IMR-90 (cell line): ENCODE results near the gene MLH1. TPM values are rescaled to one million over a fixed set of nuclear protein-coding genes. Genes with fewer than 3 reads are reported as not detected.

Experiments
- ATAC-seq: fragments of 200-7000 bp; cut with Tn5 transposase; 2 replicates; pipeline ENCODE4 v1.9.1; 2020; ENCODE audit warnings: low read depth, mild to moderate bottlenecking, moderate library complexity
- BruUV-seq: library from RNA; stranded (reverse); fragments of 400-500 nt; replicated peaks from 2 replicates; lab custom pipeline; 2021; lab: Mats Ljungman, UMichigan
- CTCF ChIA-PET: fragments of 300-600 bp; formaldehyde crosslinking; extraction: SDS; loops from one replicate; lab custom pipeline; 2021; ENCODE audit warnings: antibody characterized with exemption; lab: Yijun Ruan, JAX
- POLR2A ChIA-PET: fragments of 300-600 bp; sonication (Branson Sonifier 250); formaldehyde crosslinking; loops from one replicate; lab custom pipeline; 2022; ENCODE audit warnings: antibody characterized with exemption; ENCODE audit not compliant: unreplicated experiment; lab: Charles Lee
- DNase-seq: peaks from one replicate; pipeline ENCODE4 v3.0.0; 2013
- H2AFZ ChIP-seq: replicated peaks from 2 replicates; pipeline ENCODE3; 2013; ENCODE audit warnings: low read length, mild to moderate bottlenecking; ENCODE audit not compliant: poor library complexity
- H2AK5ac ChIP-seq: 2 replicates; pipeline ENCODE4 v1.6.1; 2013; ENCODE audit warnings: low read depth, low read length, inconsistent platforms
- H2AK9ac ChIP-seq: replicated peaks from 2 replicates; pipeline ENCODE3; 2013; ENCODE audit warnings: mild to moderate bottlenecking, low read depth, low read length, moderate library complexity; ENCODE audit not compliant: poor library complexity
- H2BK120ac ChIP-seq: 2 replicates; pipeline ENCODE4 v1.6.1; 2013; ENCODE audit warnings: low read depth, low read length, inconsistent platforms
- H2BK15ac ChIP-seq: 3 replicates; pipeline ENCODE4 v1.6.1; 2013; ENCODE audit warnings: low read depth, low read length, inconsistent platforms
- H2BK20ac ChIP-seq: 2 replicates; pipeline ENCODE4 v1.6.1; 2013; ENCODE audit warnings: low read depth, mild to moderate bottlenecking, inconsistent platforms, low read length, moderate library complexity
- H2BK5ac ChIP-seq: 2 replicates; pipeline ENCODE4 v1.6.1; 2013; ENCODE audit warnings: mild to moderate bottlenecking, low read depth, low read length, inconsistent platforms; ENCODE audit not compliant: poor library complexity, severe bottlenecking
- H3K14ac ChIP-seq: replicated peaks from 2 replicates; pipeline ENCODE4 v1.6.1; 2013; ENCODE audit warnings: low read depth, low read length, inconsistent platforms
- H3K18ac ChIP-seq: 2 replicates; pipeline ENCODE4 v1.6.1; 2013; ENCODE audit warnings: low read depth, low read length, control low read depth
- H3K23ac ChIP-seq: 2 replicates; pipeline ENCODE4 v1.6.1; 2013; ENCODE audit warnings: low read depth, low read length, inconsistent platforms
- H3K27ac ChIP-seq: 2 replicates; pipeline ENCODE4 v1.5.1; 2013; ENCODE audit warnings: mild to moderate bottlenecking, control low read depth, low read length; ENCODE audit not compliant: insufficient read depth
- H3K27me3 ChIP-seq: 2 replicates; pipeline ENCODE4 v1.6.1; 2013; ENCODE audit warnings: low read length; ENCODE audit not compliant: control insufficient read depth, insufficient read depth
- H3K36me3 ChIP-seq: 2 replicates; pipeline ENCODE4 v1.6.1; 2013; ENCODE audit warnings: low read length, mixed read lengths; ENCODE audit not compliant: control insufficient read depth, insufficient read depth
- H3K4ac ChIP-seq: 2 replicates; pipeline ENCODE4 v1.6.1; 2013; ENCODE audit warnings: low read depth, low read length, inconsistent platforms
- H3K4me1 ChIP-seq: 2 replicates; pipeline ENCODE4 v1.6.1; 2013; ENCODE audit warnings: low read length, mixed read lengths; ENCODE audit not compliant: control insufficient read depth, insufficient read depth
- H3K4me2 ChIP-seq: 2 replicates; pipeline ENCODE4 v1.6.1; 2013; ENCODE audit warnings: low read depth, mild to moderate bottlenecking, control low read depth, low read length, moderate library complexity
- H3K4me3 ChIP-seq: 2 replicates; pipeline ENCODE4 v1.5.1; 2013; ENCODE audit warnings: low read depth, mild to moderate bottlenecking, control low read depth, low read length, moderate library complexity; ENCODE audit not compliant: insufficient read depth
- H3K56ac ChIP-seq: 2 replicates; pipeline ENCODE4 v1.6.1; 2013; ENCODE audit warnings: low read length, inconsistent platforms; ENCODE audit not compliant: insufficient read depth; ENCODE audit errors: extremely low read depth
- H3K79me1 ChIP-seq, 2 experiments: 2 replicates each; pipeline ENCODE4 v1.6.1; 2013; ENCODE audit warnings: low read length in 2 of 2, inconsistent platforms in 1 of 2, low read depth in 1 of 2
- H3K9ac ChIP-seq: 2 replicates; pipeline ENCODE4 v1.6.1; 2013; ENCODE audit warnings: low read depth, low read length, control low read depth
- H3K9me1 ChIP-seq: 2 replicates; pipeline ENCODE4 v1.6.1; 2013; ENCODE audit warnings: low read length, inconsistent platforms; ENCODE audit not compliant: insufficient read depth
- H3K9me3 ChIP-seq: 2 replicates; pipeline ENCODE4 v1.6.1; 2013; ENCODE audit warnings: low read length; ENCODE audit not compliant: control insufficient read depth, insufficient read depth
- H4K20me1 ChIP-seq: 2 replicates; pipeline ENCODE4 v1.6.1; 2013; ENCODE audit warnings: low read length, inconsistent platforms; ENCODE audit not compliant: insufficient read depth
- H4K5ac ChIP-seq: 2 replicates; pipeline ENCODE4 v1.6.1; 2013; ENCODE audit warnings: mild to moderate bottlenecking, low read depth, low read length, control low read depth
- H4K8ac ChIP-seq, 2 experiments: 2 replicates each; pipeline ENCODE4 v1.6.1; 2013; ENCODE audit warnings: low read depth in 2 of 2, low read length in 2 of 2, control low read depth in 1 of 2, inconsistent platforms in 1 of 2
- H4K91ac ChIP-seq: 2 replicates; pipeline ENCODE4 v1.6.1; 2013; ENCODE audit warnings: low read depth, low read length, inconsistent platforms; ENCODE audit not compliant: insufficient read depth
- BHLHE40 ChIP-seq: fragments of 150-350 bp; IDR thresholded peaks from 2 replicates; pipeline ENCODE4 v1.6.1; 2016; ENCODE audit warnings: mild to moderate bottlenecking, low read depth, low read length
- CEBPB ChIP-seq: IDR thresholded peaks from 2 replicates; pipeline ENCODE4 v1.6.1; 2012; ENCODE audit warnings: low read depth, low read length, improper control_type of control experiment
- CHD1 ChIP-seq: IDR thresholded peaks from 2 replicates; pipeline ENCODE4 v1.6.1; 2012; ENCODE audit warnings: low read depth, low read length, improper control_type of control experiment
- CTCF ChIP-seq: conservative IDR thresholded peaks from 2 replicates; pipeline ENCODE4 v1.5.1; 2012; ENCODE audit warnings: mild to moderate bottlenecking, low read depth, low read length, improper control_type of control experiment
- FOS ChIP-seq: fragments of 150-350 bp; IDR thresholded peaks from 2 replicates; pipeline ENCODE4 v1.6.1; 2016; ENCODE audit warnings: low read depth, low read length
- MAFK ChIP-seq: IDR thresholded peaks from 2 replicates; pipeline ENCODE4 v1.6.1; 2012; ENCODE audit warnings: low read depth, low read length, improper control_type of control experiment
- MAZ ChIP-seq: IDR thresholded peaks from 2 replicates; pipeline ENCODE4 v1.6.1; 2012; ENCODE audit warnings: low read depth, mild to moderate bottlenecking, low read length, improper control_type of control experiment, moderate library complexity, borderline replicate concordance
- MXI1 ChIP-seq: IDR thresholded peaks from 2 replicates; pipeline ENCODE4 v1.6.1; 2012; ENCODE audit warnings: low read depth, mild to moderate bottlenecking, low read length, moderate library complexity, borderline replicate concordance
- NFE2L2 ChIP-seq: fragments of 150-350 bp; IDR thresholded peaks from 2 replicates; pipeline ENCODE4 v1.6.1; 2016; ENCODE audit warnings: low read depth, mild to moderate bottlenecking, low read length
- POLR2A ChIP-seq: IDR thresholded peaks from 2 replicates; pipeline ENCODE4 v1.6.1; 2012; ENCODE audit warnings: mild to moderate bottlenecking, low read depth, low read length
- RAD21 ChIP-seq: IDR thresholded peaks from 2 replicates; pipeline ENCODE4 v1.6.1; 2012; ENCODE audit warnings: low read length, improper control_type of control experiment
- RCOR1 ChIP-seq: IDR thresholded peaks from 2 replicates; pipeline ENCODE4 v1.6.1; 2012; ENCODE audit warnings: mild to moderate bottlenecking, low read length, improper control_type of control experiment; ENCODE audit not compliant: insufficient replicate concordance
- RFX5 ChIP-seq: IDR thresholded peaks from 2 replicates; pipeline ENCODE4 v1.8.0; 2012; ENCODE audit warnings: low read depth, mild to moderate bottlenecking, low read length, moderate library complexity
- USF2 ChIP-seq: fragments of 150-350 bp; IDR thresholded peaks from 2 replicates; pipeline ENCODE4 v1.6.1; 2017; ENCODE audit warnings: mild to moderate bottlenecking, antibody characterized with exemption, low read length, low read depth
- WGBS, 2 experiments: methylation state at CpG; one replicate each; pipeline versions ENCODE4 v1.1.5 to v1.1.7; 2013; ENCODE audit warnings: missing lambda C conversion rate in 2 of 2; ENCODE audit not compliant: insufficient read length in 1 of 2; ENCODE audit errors: extremely low coverage in 2 of 2; 5-methylcytosine and 5-hydroxymethylcytosine counted together
- dilution Hi-C: fragments of 300-500 bp; cut with HindIII; formaldehyde crosslinking; loops from one replicate; pipeline ENCODE4 v1.14.3; 2018; ENCODE audit warnings: low sequenced_read_pairs; ENCODE audit not compliant: unreplicated experiment
- in situ Hi-C: fragments of 300-500 bp; cut with MboI; formaldehyde crosslinking; loops from 3 replicates; pipeline ENCODE4 v1.14.3; 2019; ENCODE audit warnings: low sequenced_read_pairs, inconsistent platforms, mixed read lengths
- intact Hi-C: fragments of 100-400 bp; cut with micrococcal nuclease; formaldehyde crosslinking; loops from 2 replicates; pipeline ENCODE4 v1.10.0; 2022
- polyA plus RNA-seq, 3 experiments: library from polyadenylated mRNA; depleted of rRNA; stranded (reverse); fragments of >200 nt; gene quantifications; 2 replicates each; pipeline ENCODE4 v1.2.3, GENCODE V29; 2012; ENCODE audit warnings: low replicate concordance in 1 of 3
- total RNA-seq: library from RNA; depleted of rRNA; stranded (reverse); fragments of >200 nt; gene quantifications from 2 replicates; pipeline ENCODE4 v1.2.3, GENCODE V29; 2012

Gene MLH1
- total and polyA plus RNA-seq, 2 of the 4 experiments (the other 2 are of a cell fraction) = 30.2 to 54.1 TPM

GRCh38 chr3:37029111-37029510 lies 35.8 kb downstream of the MLH1 start:
- CTCF ChIA-PET = no interaction called here
- Histone ChIP-seq H3K9ac (no peak overlapping the region), H3K9me3 (no peaks in the 10 kb centered on the region), H3K23ac (no peak overlapping the region), H3K18ac (no peak overlapping the region), H2AFZ (no peak overlapping the region), H3K4ac (no peak overlapping the region), H2BK15ac (no peak overlapping the region), H4K5ac (no peak overlapping the region), H3K9me1 (peaks cover 3% of the 10 kb centered on the region; the same call in 1 of the 2 replicates), H3K4me2 (no peak overlapping the region), H4K91ac (no peak overlapping the region), H3K4me1 (peaks cover 4% of the 10 kb centered on the region), H3K4me3 (no peak overlapping the region), H2BK5ac (no peak overlapping the region), H3K27me3 (no peaks in the 10 kb centered on the region), H3K27ac (no peak overlapping the region), H3K56ac (no peak overlapping the region), H2AK9ac (no peak overlapping the region), H3K36me3 (peaks cover 29% of the 10 kb centered on the region), H2BK20ac (no peak overlapping the region), H4K8ac (no peak overlapping the region), H2BK120ac (no peak overlapping the region), H4K20me1 (no peaks in the 10 kb centered on the region), H3K79me1 (peaks cover 9 to 26% of the 10 kb centered on the region in 2 experiments; a peak in 2 of 4 replicates), H2AK5ac (no peak overlapping the region), H3K14ac (no peak overlapping the region)
- dilution Hi-C loops (no loop called here), in situ Hi-C loops (loop anchor here (10.0 kb wide), 1 partner anchor 186 kb away; no protein-coding TSS in a partner anchor), intact Hi-C loops (no loop called here)
- POLR2A ChIA-PET = no interaction called here
- TF ChIP-seq BHLHE40 (no peak), RFX5 (no peak), USF2 (no peak), RCOR1 (no peak), MXI1 (no peak), CTCF (no peak), CEBPB (no peak), NFE2L2 (no peak), MAZ (no peak), POLR2A (no peak), MAFK (no peak), CHD1 (no peak), FOS (no peak), RAD21 (no peak)
- no CpG with 5 or more reads among the region's 1 CpG for WGBS, 2 experiments
- no TSS peak for BruUV-seq
- DNase-seq (no peak), ATAC-seq (no peak)
